Hematopoietic multipotent progenitor cell treated with erythropoietin and hydrocortisone succinate and interleukin-3 and kit ligand, for 8 days (in vitro differentiated cells): ENCODE results near the gene MAGI3.
"Not testable (repeated sequence)": the region's sequence is repeated elsewhere in the genome, so short reads cannot be mapped to it uniquely, and the experiment has no call there.

Experiments used
- DNase-seq: peaks from one replicate; pipeline ENCODE4 v3.0.0-alpha.2; 2015

The MAGI3 gene

DNA sequence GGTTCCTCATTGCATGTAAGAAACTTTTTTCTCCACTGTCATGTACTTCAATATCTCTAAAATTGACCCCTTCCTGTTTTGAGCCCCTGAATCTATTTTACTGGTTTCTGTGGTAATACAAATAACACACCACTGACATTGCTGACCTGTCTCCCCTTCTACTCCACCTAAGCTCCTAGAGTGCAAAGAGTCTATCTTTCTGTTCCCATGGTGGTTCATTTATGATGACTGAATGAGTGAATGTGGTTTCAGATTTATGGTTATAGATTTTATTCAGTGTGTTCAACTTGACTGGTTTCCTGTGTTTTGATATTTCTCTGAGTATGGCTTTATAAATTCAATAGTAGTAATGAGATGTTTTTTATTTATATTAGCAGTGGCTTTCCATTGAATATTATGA, 127.7 kb downstream of the MAGI3 start:
- DNase-seq, result no peak

DNA sequence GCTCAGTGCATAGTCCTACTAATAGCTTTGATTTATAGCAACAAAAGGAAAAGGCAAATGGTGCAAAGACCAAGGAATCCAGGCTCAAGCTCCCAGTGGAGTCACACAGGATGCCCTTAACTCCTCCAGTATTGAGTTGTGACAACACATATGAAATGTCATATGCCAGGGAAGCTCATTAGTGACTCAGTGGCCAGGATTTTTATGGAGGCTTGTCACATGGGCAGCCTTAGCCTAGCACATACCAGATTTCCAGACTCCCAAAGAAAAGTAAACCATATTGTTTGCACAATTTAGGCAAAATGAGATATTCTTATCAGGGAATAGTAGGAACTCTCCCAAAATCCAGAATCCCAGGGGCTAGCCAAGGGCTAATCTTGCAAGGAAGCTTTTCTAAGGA, 129.2 kb downstream of the MAGI3 start:
- DNase-seq, result no peak

DNA sequence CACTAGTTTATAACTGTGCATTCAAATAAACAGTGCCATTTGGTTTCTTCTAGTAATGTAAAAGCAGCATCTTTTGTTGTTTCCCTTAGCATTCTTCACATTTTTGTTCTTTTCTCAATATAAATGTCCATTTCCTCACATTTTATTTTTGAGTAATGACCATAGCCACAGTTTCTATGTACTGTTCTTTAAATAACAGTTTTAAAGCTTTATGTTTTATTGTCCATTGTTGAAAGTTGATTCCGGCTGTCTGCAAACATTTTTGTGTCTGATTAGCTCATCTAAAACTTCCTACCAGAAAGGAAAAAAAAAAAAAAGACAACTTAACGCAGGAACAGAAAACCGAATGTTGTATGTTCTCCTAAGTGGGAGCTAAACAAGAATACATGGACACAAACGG, 139.7 kb downstream of the MAGI3 start:
- no peak for DNase-seq

DNA sequence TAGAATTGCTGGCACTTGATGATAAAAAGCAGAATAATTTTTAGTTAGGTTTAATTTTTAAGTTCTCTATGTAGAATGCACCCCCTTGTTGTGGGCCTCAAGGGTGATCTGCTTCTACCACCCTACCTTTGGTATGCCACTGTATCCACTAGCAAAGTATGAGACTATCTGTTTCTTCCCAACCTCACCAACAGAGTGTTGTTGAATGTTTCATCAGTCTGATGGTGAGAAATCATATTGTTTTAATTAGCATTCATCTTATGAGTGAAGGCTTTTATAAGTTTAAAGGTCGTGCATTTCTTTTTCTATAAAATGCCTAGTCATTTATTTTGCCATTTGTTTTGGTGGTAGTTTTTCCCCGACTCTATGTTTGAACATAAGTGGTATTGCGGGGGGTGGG, 141.0 kb downstream of the MAGI3 start:
- no peak for DNase-seq

DNA sequence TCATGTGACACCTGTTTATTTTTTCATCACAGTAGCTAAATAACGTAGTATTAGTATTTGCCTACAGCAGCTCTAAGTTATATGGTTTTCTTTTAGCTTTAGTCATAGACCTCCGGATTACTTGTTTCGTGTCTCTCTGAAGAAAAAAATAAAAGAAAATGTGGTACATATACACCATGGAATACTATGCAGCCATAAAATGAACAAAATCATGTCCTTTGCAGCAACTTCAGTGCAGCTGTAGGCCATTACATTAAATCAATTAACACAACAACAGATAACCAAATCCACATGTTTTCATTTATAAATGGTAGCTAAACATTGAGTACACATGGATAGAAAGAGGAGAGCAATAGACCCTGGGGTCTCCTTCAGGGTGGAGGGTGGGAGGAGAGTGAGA, 142.7 kb downstream of the MAGI3 start:
- DNase-seq, result no peak

DNA sequence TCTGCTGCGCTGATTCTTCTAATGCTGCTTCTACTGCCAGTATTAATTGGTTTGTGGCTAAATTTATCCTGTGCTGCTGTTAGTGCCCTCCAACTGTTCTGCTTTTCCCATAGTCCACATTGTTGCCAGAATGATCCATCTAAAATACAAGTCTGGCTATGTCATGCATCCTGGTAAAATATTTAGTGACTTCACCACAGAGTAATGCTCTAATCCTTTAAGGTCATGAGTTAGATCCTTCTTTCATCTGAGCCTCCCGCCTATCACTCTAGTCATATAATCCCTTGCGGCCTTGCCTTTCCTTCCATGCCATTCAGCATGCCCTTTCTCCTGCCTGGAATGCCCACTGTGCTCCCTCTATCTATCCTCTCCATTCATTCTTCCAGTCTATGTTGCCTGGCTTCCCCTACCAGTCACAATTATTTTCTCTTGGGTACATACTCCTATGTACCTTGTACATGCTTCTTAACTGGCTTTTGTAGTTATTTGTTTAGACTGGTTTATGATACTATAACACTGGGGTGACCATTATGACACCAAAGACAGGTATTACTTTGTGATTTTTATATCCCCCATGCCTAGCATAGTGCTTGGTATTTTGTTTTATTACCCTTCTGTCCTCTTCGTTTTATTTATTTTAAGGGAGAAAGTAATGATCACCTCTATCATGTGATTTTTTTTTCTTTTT, 144.0 kb downstream of the MAGI3 start:
- no peak for DNase-seq

DNA sequence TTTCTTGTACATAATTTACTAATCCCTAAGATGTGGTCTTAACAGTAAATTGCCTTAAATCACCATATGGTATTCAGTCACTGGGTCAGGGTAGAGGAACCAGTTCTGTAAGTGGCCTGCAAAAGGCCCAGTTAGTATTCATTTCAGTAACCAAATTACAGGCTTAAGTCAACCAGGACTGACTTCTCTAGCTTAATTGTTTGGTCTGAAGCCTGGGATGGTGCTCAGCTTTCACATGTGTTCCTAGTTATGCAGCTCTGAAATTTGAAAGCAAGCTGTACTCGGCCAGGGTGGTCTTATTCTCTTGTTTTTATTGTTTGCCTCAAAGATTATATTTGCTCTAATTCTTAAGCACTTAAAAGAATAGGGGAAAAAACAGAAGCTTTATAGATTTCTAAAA, 144.6 kb downstream of the MAGI3 start:
- DNase-seq, result no peak

DNA sequence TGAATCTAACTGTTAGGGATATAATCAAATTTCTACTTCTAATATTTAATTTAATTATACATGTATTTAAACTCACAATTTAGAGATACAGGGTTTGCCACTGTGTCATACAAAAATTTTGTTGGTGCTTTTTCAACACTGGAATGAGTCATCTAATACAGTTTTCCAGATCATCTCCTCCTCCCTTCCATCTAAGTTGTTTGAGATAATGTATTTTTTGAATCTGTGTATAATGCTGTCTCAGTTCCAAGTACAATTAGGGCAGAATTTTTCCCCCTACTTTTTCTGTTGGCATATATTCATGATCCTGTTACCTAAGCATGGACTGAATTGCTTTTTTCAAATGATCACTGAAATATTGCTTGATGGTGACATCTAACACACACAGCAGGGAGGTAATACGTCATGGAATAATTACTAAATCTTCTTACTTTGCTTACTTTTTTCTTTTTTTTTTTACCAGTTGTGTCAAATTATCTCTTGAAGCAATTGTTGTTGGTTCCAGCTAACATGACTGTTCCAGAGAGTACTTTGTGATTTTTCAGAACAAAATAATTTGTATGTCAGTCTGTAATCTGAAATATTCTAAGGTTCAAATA, 146.0 kb downstream of the MAGI3 start:
- DNase-seq, result no peak

DNA sequence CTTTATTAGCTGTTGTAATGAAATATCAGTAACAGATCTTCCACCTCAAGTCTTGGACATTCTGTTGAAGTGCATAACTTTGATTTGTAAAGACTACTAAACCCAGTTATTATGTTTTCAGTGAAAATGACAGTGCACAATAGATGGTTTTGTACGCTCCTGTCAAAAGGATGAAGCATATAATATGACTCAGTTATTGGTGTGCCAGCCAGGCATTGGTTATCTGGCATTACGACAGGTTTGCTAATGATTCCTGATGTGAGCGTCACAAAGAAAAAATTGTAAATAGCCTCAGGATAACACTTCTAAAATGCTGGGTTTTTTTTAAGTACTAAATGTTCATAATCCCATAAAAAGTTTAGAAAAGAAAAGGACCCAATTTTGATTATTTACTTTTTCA, 147.9 kb downstream of the MAGI3 start:
- no peak for DNase-seq

DNA sequence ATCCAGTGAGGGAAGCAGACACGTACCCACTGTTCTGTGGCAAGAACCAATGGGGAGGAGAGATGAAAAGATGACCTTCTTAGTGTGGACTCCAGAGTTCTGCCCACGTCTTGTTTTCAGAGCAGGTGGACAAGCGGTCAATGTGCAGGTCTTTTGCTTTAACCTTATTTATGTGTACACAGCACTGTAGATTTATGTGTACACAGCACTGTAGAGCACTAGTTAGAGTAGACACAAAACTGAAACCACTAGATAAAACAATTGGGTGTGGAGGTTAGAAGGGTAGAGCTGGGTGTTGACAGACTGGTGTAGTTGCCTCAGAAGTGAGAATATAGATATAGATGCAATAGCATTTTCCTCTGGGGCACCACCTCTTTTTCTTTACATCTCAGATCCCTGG, 150.0 kb downstream of the MAGI3 start:
- DNase-seq, result no peak

DNA sequence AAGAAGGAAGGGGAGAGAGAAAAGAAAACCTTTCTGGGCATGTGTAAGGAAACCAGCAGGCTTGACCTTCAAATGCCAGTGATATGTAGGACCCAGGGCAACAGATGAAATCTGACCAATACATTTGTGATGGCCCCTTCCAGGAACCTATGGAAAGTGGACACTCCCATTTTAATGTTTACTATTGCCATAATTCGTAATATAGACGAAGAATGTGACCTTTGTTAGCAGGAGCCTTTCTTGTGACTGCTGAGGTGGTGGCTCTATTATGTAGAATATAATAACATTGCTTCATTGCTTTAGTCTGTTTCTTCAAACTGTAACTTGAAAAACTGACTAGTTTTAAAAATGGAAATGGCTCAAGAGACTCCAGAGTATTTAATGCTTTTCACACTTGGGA, 150.8 kb downstream of the MAGI3 start:
- DNase-seq, result no peak

DNA sequence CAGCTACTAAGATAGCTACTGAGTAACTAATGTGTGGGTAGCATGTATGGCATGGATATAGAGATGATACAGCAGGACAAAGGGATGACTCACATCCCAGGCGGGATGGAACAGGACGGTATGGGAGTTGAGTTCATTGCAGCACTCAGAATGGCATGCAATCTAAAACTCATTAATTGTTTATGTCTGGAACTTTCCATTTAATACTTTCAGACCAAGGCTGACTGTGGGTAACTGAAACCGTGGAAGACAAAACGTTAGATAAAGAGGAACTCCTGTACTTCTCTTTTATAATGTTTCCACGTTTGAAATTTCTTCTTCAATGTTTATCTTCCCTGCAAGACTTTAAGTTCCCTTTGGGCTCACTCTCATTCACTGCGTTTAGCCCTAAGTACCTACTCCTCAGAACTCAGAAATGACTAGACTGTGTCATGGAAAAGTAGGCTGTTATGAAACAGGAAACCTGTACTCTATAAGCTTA, 151.9 kb downstream of the MAGI3 start:
- DNase-seq, result no peak

DNA sequence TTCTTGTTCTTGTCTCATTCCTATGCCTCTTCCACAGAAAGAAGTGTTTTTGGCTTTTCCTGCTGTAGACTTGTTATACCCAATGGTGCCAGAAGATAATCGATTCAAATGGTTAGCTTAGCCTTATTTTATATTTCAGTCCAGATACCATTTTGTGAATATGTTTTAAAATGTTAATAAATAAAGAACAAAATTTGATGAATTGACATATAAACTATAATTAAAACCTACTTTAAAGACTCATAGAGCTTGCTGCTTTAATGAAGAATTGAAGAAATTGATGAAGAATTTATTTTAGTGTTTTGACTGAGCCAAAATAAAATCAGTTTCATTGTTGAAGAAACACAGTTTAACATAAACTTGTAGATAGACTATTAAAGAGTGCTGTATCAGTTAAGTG, 152.8 kb downstream of the MAGI3 start:
- DNase-seq, result no peak

DNA sequence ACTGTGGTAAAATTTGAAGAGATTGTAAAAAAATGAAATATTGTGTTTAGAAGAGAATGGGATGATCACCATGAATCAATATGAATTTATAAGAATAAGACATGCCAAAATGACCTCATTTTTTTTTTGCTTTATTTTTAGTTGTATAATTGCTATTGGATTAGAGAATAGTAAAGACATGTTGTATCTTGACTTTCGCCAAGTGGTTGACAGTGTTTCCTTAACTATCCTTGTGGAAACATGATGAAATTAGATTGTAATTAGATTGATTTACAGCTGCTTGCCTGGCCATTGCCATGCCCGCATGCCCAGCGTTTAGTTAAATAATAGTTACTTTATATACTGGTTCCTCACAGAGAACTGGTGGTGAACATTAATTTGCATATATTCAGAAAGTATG, 154.9 kb downstream of the MAGI3 start:
- no peak for DNase-seq

DNA sequence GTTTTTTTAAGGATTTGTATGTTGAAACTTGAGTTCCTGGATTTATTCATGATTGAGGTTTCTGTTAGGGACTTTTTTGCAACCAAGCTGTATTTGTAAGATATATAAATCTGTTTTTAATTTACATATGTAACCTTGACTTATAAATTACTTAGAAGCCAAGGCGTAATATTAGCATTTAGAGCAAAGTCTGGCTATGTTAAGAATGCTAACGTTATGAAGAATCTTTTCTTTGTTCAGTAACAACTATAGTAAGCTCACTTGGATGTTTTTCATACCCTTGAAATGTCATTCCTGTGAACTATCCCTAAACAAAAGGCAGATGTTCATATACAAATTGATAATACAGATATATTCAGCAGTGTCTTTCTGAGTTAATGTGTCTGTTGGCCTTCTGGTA, 155.3 kb downstream of the MAGI3 start:
- no peak for DNase-seq

DNA sequence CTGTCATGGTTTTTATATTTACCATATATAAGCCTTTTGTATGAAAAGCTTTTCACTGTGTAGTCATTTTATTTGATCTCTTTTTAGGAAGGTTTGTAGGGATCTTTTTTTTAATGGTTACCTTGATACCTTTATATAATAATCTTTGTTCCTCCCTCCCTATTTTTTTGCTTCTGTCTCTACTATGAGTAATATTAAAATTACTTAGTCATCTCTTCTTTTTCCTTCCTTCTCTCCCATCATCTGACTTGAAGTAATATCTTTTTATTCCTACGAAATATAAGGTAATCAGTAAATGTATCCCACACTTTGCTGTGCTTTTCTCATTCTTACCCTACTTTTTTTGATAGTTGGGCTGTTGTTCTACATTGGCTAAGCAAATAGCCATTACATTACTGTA, 161.4 kb downstream of the MAGI3 start:
- no peak for DNase-seq

DNA sequence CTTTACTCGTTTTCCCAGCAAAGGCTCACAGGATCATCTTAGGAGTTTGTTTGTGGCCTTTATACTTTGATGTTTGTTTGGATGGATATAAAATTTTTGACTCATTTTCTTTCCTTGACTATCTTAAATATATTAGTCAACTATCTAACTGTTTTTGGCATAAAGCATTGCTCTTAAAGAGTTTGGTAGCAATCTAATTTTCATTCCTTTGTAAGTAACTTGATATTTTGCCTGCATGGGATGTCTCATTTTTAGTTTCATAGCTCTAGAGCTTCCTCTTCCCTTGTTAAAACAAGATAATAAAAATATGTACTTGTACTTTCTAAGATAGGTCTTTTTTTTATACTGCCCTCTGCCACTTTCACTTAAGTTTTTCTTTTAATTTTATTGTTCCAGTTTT, 161.9 kb downstream of the MAGI3 start:
- DNase-seq, result no peak

DNA sequence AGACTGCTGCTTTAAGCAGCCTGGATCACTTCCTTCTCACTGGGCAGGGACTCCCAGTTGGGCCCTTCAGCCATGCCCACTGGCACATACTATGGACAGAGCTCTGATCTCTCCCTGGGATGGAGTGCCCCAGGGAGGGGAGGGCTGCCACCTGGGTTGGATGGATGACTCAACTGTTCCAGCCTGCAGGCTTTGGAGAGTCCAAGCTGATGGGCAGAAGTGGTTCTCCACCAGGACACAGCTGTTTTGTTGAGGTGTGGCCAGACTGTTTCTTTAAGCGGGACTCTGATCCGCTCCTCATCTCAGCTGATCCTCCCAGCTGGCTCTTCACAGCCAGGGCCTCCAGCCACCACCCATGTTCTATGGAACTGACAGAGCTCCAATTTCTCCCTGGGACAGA, 166.9 kb downstream of the MAGI3 start:
- no peak for DNase-seq

DNA sequence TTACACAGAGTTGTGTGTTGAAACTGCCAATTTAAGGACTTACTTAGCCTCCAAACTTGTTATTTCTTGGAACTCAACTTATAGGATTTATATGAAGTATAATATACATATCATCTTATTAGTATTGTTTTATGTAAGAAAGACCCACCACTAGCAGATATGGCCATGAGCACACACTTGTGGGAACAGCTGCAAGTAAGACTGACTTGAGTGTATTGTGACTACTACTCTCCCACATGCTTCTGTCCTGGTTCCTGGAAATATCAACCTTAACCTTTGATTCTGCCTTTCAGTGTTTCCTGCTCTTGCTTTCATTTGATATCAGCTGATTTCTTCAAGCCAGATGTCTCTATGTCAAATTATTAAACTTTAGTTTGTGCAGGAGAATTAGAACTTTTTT, 175.3 kb downstream of the MAGI3 start:
- no peak for DNase-seq

DNA sequence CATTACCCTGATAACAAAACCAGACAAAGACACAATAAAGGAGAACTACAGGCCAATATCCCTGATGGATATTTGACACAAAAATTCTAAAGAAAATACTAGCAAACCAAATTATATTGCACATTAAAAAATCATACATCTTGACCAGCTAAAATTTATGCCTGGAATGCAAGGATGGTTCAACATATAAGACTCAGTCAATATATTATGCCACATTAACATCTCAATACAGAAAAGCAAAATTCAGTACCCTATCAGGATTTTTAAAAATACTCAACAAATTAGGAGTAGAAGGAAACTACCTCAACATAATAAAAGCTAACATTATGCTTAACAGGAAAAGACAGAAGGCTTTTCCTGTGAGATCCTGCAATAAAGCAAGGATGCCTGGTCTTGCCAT, 177.1 kb downstream of the MAGI3 start:
- DNase-seq, result no peak

DNA sequence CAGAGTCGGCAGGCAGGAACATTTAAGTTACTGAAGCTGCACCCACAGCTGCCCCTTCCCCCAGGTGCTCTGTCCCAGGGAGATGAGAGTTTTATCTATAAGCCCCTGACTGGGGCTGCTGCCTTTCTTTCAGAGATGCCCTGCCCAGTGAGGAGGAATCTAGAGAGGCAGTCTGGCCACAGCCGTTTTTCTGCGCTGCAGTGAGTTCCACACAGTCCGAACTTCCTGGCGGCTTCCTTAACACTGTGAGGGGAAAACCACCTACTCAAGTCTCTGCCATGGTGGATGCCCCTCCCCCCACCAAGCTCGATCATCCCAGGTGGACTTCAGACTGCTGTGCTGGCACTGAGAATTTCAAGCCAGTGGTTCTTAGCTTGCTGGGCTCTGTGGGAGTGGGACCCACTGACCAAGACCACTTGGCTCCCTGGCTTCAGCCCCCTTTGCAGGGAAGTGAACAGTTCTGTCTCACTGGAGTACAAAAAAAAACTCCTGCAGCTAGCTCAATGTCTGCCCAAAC, 185.5 kb downstream of the MAGI3 start:
- DNase-seq, result not testable (repeated sequence)

DNA sequence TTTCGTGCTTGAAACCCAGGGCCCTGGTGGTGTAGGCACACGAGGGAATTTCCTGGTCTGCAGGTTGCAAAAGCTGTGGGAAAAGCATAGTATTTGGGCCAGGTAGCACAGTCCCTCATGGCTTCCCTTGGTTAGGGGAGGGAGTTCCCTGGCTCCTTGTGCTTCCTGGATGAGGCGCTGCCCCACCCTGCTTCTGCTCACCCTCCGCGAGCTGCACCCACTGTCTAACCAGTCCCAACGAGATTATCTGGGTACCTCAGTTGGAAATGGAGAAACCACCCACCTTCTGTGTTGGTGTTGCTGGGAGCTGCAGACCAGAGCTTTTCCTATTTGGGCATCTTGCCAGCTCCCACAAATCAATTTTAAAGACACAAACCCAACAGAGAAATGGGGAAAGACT, 186.0 kb downstream of the MAGI3 start:
- no peak for DNase-seq

DNA sequence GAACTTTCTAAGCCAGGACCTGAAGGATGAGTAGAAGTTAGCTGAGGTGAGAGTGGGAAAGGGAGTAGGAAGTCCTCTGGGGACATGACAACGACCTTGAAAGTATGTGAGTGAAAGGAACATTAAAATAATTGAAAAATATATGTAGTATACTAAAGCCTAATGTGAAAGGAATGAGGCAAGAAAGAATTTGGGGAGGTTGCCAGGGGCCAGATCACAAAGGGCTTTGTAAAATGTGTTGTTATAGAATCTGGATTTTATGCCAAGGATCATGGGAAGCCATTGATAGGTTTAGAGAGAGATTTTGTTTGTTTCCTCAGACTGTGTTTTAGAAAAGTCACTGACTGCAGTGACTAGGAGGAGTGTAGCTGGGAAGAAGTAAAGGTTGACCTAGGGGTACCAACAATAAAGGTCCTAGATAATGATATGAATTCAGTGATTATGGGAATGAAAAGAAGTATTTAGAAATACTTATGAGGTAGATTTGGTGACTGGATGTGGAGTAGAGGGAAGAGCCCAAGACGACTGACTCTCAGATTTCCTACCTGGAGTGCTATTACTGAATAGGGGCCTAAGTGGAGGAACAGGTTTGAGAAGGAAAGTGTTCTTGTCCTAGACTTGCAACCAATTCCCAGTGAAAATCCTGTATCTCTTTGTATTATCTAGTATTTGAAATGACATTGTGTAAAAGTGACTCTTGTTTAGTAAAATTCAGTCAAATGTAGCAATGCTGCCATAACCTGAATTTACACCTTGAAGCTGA, 189.1 kb downstream of the MAGI3 start:
- DNase-seq, result no peak

DNA sequence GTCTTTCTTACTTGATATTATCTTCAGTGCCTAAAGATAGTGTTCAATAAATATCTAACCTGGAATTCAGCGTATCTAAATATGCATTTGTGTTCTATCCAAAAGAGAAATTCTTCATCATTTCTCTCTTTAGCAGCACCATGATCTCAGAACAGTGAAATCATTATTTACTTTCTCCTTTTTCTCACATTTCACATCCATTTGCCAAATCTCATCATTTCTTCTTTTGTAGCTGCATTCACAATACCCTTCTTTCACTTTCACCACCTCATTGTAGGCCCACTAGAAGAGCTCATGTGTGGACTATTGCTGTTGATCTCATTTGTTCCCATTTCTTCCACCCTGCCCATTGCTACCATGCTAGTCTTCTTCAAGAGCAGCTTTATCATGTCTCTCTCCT, 191.0 kb downstream of the MAGI3 start:
- no peak for DNase-seq
